HEK293 (cell line): ENCODE data around the gene SEMA3F.

Source experiments
- KLF9 ChIP-seq: fragments of 450-650 bp; formaldehyde crosslinking; IDR thresholded peaks from 2 replicates; pipeline ENCODE4 v1.5.1; 2016; ENCODE audit warnings: missing biosample characterization, missing genetic modification characterization, low read depth
- SP2 ChIP-seq: fragments of 450-650 bp; formaldehyde crosslinking; IDR thresholded peaks from 2 replicates; pipeline ENCODE4 v1.5.1; 2016; ENCODE audit warnings: missing biosample characterization, missing genetic modification characterization
- SP3 ChIP-seq: fragments of 450-650 bp; formaldehyde crosslinking; IDR thresholded peaks from 2 replicates; pipeline ENCODE4 v1.5.1; 2016; ENCODE audit warnings: missing biosample characterization, missing genetic modification characterization
- ZBTB1 ChIP-seq: fragments of 450-650 bp; formaldehyde crosslinking; IDR thresholded peaks from 2 replicates; pipeline ENCODE4 v1.5.1; 2016; ENCODE audit warnings: missing biosample characterization, missing genetic modification characterization
- ZNF16 ChIP-seq: fragments of 450-650 bp; formaldehyde crosslinking; IDR thresholded peaks from 2 replicates; pipeline ENCODE4 v1.5.1; 2016; ENCODE audit warnings: low read depth, missing biosample characterization, missing genetic modification characterization
- ZNF548 ChIP-seq: fragments of 450-650 bp; formaldehyde crosslinking; IDR thresholded peaks from 2 replicates; pipeline ENCODE4 v1.5.1; 2016; ENCODE audit warnings: missing biosample characterization, missing genetic modification characterization
- ZNF571 ChIP-seq: fragments of 450-650 bp; formaldehyde crosslinking; IDR thresholded peaks from 2 replicates; pipeline ENCODE4 v1.5.0; 2017; ENCODE audit warnings: missing biosample characterization, missing genetic modification characterization
- ZSCAN16 ChIP-seq: fragments of 450-650 bp; formaldehyde crosslinking; IDR thresholded peaks from 2 replicates; pipeline ENCODE4 v1.5.1; 2016; ENCODE audit warnings: missing biosample characterization, missing genetic modification characterization
- TF ChIP-seq, protein P1 (sequence below): fragments of 450-650 bp; formaldehyde crosslinking; IDR thresholded peaks from 2 replicates; pipeline ENCODE4 v1.5.1; 2017; ENCODE audit warnings: missing biosample characterization, missing genetic modification characterization
- TF ChIP-seq, protein P2 (sequence below): fragments of 450-650 bp; formaldehyde crosslinking; IDR thresholded peaks from 2 replicates; pipeline ENCODE4 v1.5.1; 2016; ENCODE audit warnings: missing biosample characterization, missing genetic modification characterization
- TF ChIP-seq, protein P3 (sequence below): fragments of 450-650 bp; formaldehyde crosslinking; IDR thresholded peaks from 2 replicates; pipeline ENCODE4 v1.5.1; 2016; ENCODE audit warnings: missing biosample characterization, missing genetic modification characterization
- TF ChIP-seq, protein P4 (sequence below): fragments of 450-650 bp; formaldehyde crosslinking; IDR thresholded peaks from 2 replicates; pipeline ENCODE4 v1.5.1; 2017; ENCODE audit warnings: missing biosample characterization, missing genetic modification characterization
- TF ChIP-seq, protein P5 (sequence below): fragments of 450-650 bp; formaldehyde crosslinking; IDR thresholded peaks from 2 replicates; pipeline ENCODE4 v1.5.1; 2017; ENCODE audit warnings: missing biosample characterization, missing genetic modification characterization

DNA sequence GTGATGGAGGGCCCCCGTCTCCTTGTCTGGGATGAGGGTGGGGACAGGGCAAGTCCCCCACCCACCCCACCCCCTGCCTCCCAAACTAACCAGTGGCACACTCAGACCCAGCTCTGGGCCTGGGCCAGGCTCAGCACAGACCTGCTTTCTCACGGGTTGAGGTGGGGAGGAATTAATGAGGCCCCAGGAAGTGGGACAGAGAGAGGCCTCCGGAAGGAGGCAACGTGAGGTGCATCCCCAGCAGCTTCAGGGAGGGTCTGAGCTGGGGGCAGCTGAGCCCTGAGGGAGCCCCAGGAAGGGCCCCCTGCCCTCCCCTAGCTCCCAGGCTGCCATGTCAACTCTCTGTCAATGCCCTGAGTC is 65.9 kb downstream of the SEMA3F start:
- TF ChIP-seq ZSCAN16 (tag by site-specific recombination) (no peak), SP2 (tag by site-specific recombination) (no peak), KLF9 (tag by site-specific recombination) (no peak), ZBTB1 (tag by site-specific recombination) (no peak), ZNF571 (tag by site-specific recombination) (no peak), SP3 (tag by site-specific recombination) (no peak), ZNF16 (tag by site-specific recombination) (no peak), ZNF548 (tag by site-specific recombination) (no peak)
- TF ChIP-seq, protein P1, sequence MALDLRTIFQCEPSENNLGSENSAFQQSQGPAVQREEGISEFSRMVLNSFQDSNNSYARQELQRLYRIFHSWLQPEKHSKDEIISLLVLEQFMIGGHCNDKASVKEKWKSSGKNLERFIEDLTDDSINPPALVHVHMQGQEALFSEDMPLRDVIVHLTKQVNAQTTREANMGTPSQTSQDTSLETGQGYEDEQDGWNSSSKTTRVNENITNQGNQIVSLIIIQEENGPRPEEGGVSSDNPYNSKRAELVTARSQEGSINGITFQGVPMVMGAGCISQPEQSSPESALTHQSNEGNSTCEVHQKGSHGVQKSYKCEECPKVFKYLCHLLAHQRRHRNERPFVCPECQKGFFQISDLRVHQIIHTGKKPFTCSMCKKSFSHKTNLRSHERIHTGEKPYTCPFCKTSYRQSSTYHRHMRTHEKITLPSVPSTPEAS: no peak
- TF ChIP-seq, protein P2, sequence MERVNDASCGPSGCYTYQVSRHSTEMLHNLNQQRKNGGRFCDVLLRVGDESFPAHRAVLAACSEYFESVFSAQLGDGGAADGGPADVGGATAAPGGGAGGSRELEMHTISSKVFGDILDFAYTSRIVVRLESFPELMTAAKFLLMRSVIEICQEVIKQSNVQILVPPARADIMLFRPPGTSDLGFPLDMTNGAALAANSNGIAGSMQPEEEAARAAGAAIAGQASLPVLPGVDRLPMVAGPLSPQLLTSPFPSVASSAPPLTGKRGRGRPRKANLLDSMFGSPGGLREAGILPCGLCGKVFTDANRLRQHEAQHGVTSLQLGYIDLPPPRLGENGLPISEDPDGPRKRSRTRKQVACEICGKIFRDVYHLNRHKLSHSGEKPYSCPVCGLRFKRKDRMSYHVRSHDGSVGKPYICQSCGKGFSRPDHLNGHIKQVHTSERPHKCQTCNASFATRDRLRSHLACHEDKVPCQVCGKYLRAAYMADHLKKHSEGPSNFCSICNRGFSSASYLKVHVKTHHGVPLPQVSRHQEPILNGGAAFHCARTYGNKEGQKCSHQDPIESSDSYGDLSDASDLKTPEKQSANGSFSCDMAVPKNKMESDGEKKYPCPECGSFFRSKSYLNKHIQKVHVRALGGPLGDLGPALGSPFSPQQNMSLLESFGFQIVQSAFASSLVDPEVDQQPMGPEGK: no peak
- TF ChIP-seq, protein P3, sequence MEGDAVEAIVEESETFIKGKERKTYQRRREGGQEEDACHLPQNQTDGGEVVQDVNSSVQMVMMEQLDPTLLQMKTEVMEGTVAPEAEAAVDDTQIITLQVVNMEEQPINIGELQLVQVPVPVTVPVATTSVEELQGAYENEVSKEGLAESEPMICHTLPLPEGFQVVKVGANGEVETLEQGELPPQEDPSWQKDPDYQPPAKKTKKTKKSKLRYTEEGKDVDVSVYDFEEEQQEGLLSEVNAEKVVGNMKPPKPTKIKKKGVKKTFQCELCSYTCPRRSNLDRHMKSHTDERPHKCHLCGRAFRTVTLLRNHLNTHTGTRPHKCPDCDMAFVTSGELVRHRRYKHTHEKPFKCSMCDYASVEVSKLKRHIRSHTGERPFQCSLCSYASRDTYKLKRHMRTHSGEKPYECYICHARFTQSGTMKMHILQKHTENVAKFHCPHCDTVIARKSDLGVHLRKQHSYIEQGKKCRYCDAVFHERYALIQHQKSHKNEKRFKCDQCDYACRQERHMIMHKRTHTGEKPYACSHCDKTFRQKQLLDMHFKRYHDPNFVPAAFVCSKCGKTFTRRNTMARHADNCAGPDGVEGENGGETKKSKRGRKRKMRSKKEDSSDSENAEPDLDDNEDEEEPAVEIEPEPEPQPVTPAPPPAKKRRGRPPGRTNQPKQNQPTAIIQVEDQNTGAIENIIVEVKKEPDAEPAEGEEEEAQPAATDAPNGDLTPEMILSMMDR (tag by site-specific recombination): no peak
- TF ChIP-seq, protein P4, sequence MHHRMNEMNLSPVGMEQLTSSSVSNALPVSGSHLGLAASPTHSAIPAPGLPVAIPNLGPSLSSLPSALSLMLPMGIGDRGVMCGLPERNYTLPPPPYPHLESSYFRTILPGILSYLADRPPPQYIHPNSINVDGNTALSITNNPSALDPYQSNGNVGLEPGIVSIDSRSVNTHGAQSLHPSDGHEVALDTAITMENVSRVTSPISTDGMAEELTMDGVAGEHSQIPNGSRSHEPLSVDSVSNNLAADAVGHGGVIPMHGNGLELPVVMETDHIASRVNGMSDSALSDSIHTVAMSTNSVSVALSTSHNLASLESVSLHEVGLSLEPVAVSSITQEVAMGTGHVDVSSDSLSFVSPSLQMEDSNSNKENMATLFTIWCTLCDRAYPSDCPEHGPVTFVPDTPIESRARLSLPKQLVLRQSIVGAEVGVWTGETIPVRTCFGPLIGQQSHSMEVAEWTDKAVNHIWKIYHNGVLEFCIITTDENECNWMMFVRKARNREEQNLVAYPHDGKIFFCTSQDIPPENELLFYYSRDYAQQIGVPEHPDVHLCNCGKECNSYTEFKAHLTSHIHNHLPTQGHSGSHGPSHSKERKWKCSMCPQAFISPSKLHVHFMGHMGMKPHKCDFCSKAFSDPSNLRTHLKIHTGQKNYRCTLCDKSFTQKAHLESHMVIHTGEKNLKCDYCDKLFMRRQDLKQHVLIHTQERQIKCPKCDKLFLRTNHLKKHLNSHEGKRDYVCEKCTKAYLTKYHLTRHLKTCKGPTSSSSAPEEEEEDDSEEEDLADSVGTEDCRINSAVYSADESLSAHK: no peak
- TF ChIP-seq, protein P5, sequence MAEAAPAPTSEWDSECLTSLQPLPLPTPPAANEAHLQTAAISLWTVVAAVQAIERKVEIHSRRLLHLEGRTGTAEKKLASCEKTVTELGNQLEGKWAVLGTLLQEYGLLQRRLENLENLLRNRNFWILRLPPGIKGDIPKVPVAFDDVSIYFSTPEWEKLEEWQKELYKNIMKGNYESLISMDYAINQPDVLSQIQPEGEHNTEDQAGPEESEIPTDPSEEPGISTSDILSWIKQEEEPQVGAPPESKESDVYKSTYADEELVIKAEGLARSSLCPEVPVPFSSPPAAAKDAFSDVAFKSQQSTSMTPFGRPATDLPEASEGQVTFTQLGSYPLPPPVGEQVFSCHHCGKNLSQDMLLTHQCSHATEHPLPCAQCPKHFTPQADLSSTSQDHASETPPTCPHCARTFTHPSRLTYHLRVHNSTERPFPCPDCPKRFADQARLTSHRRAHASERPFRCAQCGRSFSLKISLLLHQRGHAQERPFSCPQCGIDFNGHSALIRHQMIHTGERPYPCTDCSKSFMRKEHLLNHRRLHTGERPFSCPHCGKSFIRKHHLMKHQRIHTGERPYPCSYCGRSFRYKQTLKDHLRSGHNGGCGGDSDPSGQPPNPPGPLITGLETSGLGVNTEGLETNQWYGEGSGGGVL: no peak
